Measurements from ENCODE around the gene MYBPHL. TPM values are rescaled to one million over a fixed set of nuclear protein-coding genes. Genes with fewer than 3 reads are reported as not detected.

Gene MYBPHL
- total RNA-seq, 6 experiments from 2014 or later = not detected

- Histone ChIP-seq H3K36me3 (peaks cover 0 to 2% (median 0%) of the 10 kb centered on the region in 4 donors), H3K27ac (no peak overlapping the region), H3K27me3 (no peaks in the 10 kb centered on the region), H3K4me3 (no peak overlapping the region), H3K4me1 (peaks cover 0 to 14% (median 0%) of the 10 kb centered on the region in 4 donors), H3K9me3 (no peaks in the 10 kb centered on the region)
- intact Hi-C loops (cut with DNase I) = no loop called here
- 100% methylated on average over 3 of the region's 3 CpGs for WGBS (ENCODE audit: insufficient coverage, low coverage, low lambda C conversion rate, missing lambda C conversion rate)
- DNase-seq (no peak), ATAC-seq (no peak)
- TF ChIP-seq CTCF (IDR thresholded peaks at IDR 0.05) (no peak), POLR2A (IDR thresholded peaks at IDR 0.05) (no peak)
These were observed 31.8 kb upstream of the MYBPHL start for GRCh38 chr1:109338608-109339007.

DNA sequence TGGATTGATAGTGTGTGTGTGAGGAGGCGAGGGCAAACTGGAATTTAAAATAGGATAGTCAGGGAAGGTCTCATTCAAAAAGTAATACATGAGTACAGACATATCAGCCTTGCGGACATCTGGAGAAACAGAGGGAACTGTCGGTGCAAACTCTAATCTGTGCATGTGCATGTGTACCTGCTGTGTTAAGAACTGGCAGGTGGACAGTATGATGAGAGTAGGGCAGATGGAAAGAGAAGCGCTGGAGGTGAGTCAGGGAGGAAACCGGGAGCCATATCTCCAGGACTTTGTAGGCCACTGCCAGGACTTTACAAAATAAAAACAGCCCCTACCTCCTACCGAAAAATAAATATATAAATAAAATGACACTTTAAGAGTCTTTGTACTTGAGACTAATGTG lies 31.3 kb upstream of the MYBPHL start:
- Histone ChIP-seq H3K4me1 (peaks cover 0 to 14% (median 0%) of the 10 kb centered on the region in 4 donors), H3K9me3 (no peaks in the 10 kb centered on the region), H3K27me3 (no peaks in the 10 kb centered on the region), H3K4me3 (no peak overlapping the region), H3K27ac (no peak overlapping the region), H3K36me3 (peaks cover 0 to 2% (median 0%) of the 10 kb centered on the region in 4 donors)
- DNase-seq = no peak
- TF ChIP-seq POLR2A (IDR thresholded peaks at IDR 0.05) (no peak), CTCF (IDR thresholded peaks at IDR 0.05) (no peak)
- 89% methylated on average over 6 of the region's 6 CpGs for WGBS (ENCODE audit: insufficient coverage, low coverage, low lambda C conversion rate, missing lambda C conversion rate)
- intact Hi-C loops (cut with DNase I) = no loop called here
- ATAC-seq = no peak

GRCh38 chr1:109335091-109335490 lies 28.3 kb upstream of the MYBPHL start:
- TF ChIP-seq CTCF (IDR thresholded peaks at IDR 0.05) (no peak), POLR2A (IDR thresholded peaks at IDR 0.05) (no peak)
- ATAC-seq (peak in 2 of 4 donors; percentile 33 to 97), DNase-seq (peak in 1 of 3 donors; percentile 78)
- Histone ChIP-seq H3K36me3 (peaks cover 0 to 6% (median 0%) of the 10 kb centered on the region in 4 donors), H3K9me3 (peaks cover 0 to 7% (median 5%) of the 10 kb centered on the region in 4 donors), H3K27me3 (no peaks in the 10 kb centered on the region), H3K27ac (no peak overlapping the region), H3K4me3 (no peak overlapping the region), H3K4me1 (no peaks in the 10 kb centered on the region)
- intact Hi-C loops (cut with DNase I) = no loop called here
- 39% methylated on average over 4 of the region's 4 CpGs for WGBS (ENCODE audit: insufficient coverage, low coverage, low lambda C conversion rate, missing lambda C conversion rate)

GRCh38 chr1:109331113-109331512 lies 24.3 kb upstream of the MYBPHL start:
- Histone ChIP-seq H3K4me3 (no peak overlapping the region), H3K36me3 (peaks cover 0 to 14% (median 3%) of the 10 kb centered on the region in 4 donors), H3K4me1 (no peaks in the 10 kb centered on the region), H3K27ac (no peak overlapping the region), H3K27me3 (no peaks in the 10 kb centered on the region), H3K9me3 (peaks cover 0 to 7% (median 5%) of the 10 kb centered on the region in 4 donors)
- DNase-seq (no peak), ATAC-seq (no peak)
- TF ChIP-seq CTCF (IDR thresholded peaks at IDR 0.05) (no peak), POLR2A (IDR thresholded peaks at IDR 0.05) (no peak)
- intact Hi-C loops (cut with DNase I) = no loop called here

- no peak overlapping the region for H3K4me3 ChIP-seq
- H3K36me3 ChIP-seq = peaks cover 0 to 34% (median 3%) of the 10 kb centered on the region in 4 donors
- H3K27ac ChIP-seq = no peak overlapping the region
- intact Hi-C loops (cut with DNase I) = no loop called here
- TF ChIP-seq POLR2A (IDR thresholded peaks at IDR 0.05) (no peak), CTCF (IDR thresholded peaks at IDR 0.05) (no peak)
- no peaks in the 10 kb centered on the region for H3K4me1 ChIP-seq
- 87% methylated on average over 5 of the region's 5 CpGs for WGBS (ENCODE audit: insufficient coverage, low coverage, low lambda C conversion rate, missing lambda C conversion rate)
- no peaks in the 10 kb centered on the region for H3K27me3 ChIP-seq
- H3K9me3 ChIP-seq = peaks cover 0 to 7% (median 5%) of the 10 kb centered on the region in 4 donors
- no peak for DNase-seq
- ATAC-seq = no peak
These were observed 20.5 kb upstream of the MYBPHL start for GRCh38 chr1:109327285-109327684.

Measured in right lobe of liver (tissue), 6 donors.